T-helper 1 cell treated with Interleukin-12 subunit alpha and Interleukin-12 subunit beta and Interleukin-4 antibody, amounts not matched to agents 30 μg/mL and 1 μg/mL, for 36 hours (primary cell): ENCODE results near the gene ZSCAN32.

Experiments used
- H3K27ac Mint-ChIP-seq: one replicate; pipeline ENCODE4 v1.8.0; 2021; ENCODE audit warnings: mild to moderate bottlenecking, mixed read lengths
- H3K27me3 Mint-ChIP-seq: one replicate; pipeline ENCODE4 v1.8.0; 2021; ENCODE audit warnings: low read depth, mixed read lengths
- H3K36me3 Mint-ChIP-seq: one replicate; pipeline ENCODE4 v1.8.0; 2021; ENCODE audit warnings: low read depth, mixed read lengths
- H3K4me1 Mint-ChIP-seq: one replicate; pipeline ENCODE4 v1.8.0; 2021; ENCODE audit warnings: low read depth, mixed read lengths
- H3K4me3 Mint-ChIP-seq: one replicate; pipeline ENCODE4 v1.8.0; 2021; ENCODE audit warnings: mild to moderate bottlenecking, moderate library complexity, mixed read lengths
- H3K9me3 Mint-ChIP-seq: one replicate; pipeline ENCODE4 v1.8.0; 2021; ENCODE audit warnings: mixed read lengths

ZSCAN32 gene

DNA sequence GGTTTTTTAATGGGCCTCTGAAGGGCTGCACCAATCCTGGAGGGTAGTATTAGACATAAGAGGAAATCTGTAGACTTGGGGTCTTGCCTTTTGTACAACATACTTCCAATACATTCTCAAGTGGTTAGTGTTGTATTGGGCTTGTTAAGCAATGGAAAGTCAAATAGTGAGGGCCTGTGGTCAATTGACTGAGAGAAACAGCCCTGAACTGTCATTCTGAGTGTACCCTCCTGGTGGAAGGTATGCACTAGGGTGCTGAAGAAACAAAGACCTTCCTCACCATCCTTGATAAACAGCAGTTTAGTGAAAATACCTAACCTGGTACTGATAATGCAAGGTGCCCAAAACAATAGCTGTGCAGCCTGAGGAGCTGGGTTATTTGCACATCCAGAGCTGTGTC, 22.9 kb downstream of the ZSCAN32 start:
- Mint-ChIP-seq H3K27me3 (no peaks in the 10 kb centered on the region), H3K27ac (no peak overlapping the region)

DNA sequence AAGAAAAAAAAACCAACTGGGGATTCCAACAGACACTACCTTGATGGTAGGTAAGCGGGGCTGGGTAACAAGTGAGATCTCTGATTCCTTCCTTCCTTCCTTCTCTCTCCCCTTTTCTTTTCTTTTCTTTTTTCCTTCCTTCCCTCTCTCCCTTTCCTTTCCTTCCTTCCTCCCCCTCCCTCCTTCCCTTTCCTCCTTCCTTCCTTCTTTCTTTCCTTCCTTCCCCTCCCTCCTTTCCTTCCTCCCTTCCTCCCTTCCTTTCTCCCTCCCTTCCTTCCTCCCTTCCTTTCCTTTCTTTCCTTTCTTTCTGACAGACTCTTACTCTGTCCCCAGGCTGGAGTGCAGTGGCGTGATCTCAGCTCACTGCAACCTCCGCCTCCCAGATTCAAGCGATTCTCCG, 25.1 kb downstream of the ZSCAN32 start:
- Mint-ChIP-seq H3K4me1 (no peaks in the 10 kb centered on the region), H3K36me3 (peaks cover 17% of the 10 kb centered on the region), H3K9me3 (peaks cover 64% of the 10 kb centered on the region)

More for the DNA sequence above, 22.9 kb downstream of the ZSCAN32 start:
- H3K9me3 Mint-ChIP-seq: peaks cover 86% of the 10 kb centered on the region
- H3K36me3 Mint-ChIP-seq: peaks cover 36% of the 10 kb centered on the region
- H3K4me3 Mint-ChIP-seq: no peak overlapping the region
- H3K4me1 Mint-ChIP-seq: no peaks in the 10 kb centered on the region

DNA sequence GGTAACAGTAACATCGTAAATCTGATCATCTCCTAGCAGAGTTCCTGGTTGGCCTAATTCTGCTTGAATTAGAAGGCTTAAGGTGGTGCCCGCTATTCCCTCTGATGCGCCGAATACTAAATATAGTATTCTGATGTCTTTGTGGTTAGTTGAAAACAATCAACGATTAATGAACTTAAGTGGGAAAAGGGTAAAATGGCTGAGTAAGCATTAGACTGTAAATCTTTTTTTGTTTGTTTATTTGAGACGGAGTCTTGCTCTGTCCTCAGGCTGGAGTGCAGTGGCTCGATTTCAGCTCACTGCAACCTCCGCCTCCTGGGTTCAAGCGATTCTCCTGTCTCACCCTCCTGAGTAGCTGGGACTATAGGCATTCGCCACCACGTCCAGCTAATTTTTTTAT, 31.7 kb downstream of the ZSCAN32 start:
- Mint-ChIP-seq H3K9me3 (peaks cover 31% of the 10 kb centered on the region), H3K4me3 (no peak overlapping the region), H3K4me1 (no peaks in the 10 kb centered on the region), H3K27me3 (no peaks in the 10 kb centered on the region), H3K27ac (no peak overlapping the region), H3K36me3 (peaks cover 14% of the 10 kb centered on the region)

More for the DNA sequence above, 25.1 kb downstream of the ZSCAN32 start:
- Mint-ChIP-seq H3K27ac (no peak overlapping the region), H3K4me3 (no peak overlapping the region), H3K27me3 (no peaks in the 10 kb centered on the region)

DNA sequence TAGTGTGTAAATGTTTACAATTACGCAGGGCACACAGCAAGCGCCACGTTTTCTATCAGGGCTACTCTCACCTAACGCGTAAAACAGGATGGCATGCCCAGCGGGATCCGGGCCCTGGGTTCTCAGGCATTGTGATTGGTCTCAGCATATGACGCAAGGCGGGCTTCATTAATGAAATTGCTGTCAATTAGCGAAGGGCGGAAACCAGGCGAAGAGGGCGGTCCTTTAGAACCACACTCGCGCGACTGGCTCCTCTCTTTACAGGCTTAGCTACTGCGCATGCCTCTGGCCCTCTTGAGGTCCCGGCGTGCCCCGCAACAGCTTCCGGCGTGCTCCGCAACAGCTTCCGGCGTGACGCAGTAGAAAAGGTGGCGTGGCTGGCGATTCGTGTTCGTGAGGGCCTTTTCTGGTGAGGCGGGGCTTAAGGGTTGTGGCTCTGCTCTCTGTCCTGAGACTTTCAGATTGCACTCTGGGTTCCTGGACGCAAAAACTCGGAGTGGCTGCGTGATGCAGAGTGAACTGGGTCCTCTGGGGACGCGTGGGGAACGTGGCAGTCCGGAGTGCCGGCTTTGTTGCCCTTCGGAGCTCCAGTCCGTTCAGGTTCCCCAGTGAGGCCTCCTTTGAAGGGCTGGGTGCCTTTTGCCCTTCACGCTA, 35.9 kb downstream of the ZSCAN32 start:
- H3K4me1 Mint-ChIP-seq: no peaks in the 10 kb centered on the region
- peaks cover 55% of the 10 kb centered on the region for H3K9me3 Mint-ChIP-seq

DNA sequence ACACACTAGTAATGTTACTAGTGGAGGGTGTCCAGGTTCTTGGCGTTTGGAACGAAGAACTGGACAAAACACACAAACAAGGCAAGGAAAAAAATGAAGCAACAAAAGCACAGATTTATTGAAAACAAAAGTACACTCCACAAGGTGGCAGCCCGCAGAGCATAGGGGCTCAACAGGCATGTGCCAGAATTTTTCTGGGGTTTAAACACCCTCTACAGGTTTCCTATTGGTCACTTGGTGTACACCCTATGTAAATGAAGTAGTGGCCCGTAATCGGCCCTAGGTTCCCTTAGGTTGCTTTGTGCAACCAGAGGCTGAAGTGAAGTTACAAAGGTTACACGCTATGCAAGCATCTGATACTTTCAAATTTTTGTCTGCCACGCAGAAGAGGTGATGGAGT, 37.0 kb downstream of the ZSCAN32 start:
- Mint-ChIP-seq H3K4me3 (no peak overlapping the region), H3K36me3 (peaks cover 11% of the 10 kb centered on the region)

More for the DNA sequence above, 35.9 kb downstream of the ZSCAN32 start:
- Mint-ChIP-seq H3K27me3 (no peaks in the 10 kb centered on the region), H3K27ac (peak overlapping the region; percentile 76), H3K4me3 (peak overlapping the region; percentile 47), H3K36me3 (peaks cover 11% of the 10 kb centered on the region)

DNA sequence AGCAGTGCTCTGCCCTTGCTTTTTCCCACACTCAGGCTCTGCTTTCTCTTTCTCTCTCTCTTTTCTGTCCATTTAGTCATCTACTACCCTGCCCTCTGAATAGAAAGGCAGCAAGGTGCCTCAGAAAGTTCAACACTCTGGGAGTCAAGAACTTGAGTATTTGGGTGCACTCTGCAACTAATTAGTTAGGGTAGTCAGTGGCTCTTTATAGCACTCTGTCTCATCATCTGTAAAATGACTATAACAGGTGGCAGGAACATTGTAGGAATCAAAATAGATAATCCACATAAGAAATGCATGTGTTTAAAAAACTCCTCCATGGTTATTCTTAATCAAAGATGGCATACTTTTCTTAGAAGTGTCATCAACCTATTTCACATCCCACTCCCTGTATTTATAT, 37.9 kb downstream of the ZSCAN32 start:
- Mint-ChIP-seq H3K9me3 (peaks cover 64% of the 10 kb centered on the region), H3K4me1 (no peaks in the 10 kb centered on the region), H3K27ac (no peak overlapping the region), H3K27me3 (no peaks in the 10 kb centered on the region), H3K36me3 (peaks cover 11% of the 10 kb centered on the region), H3K4me3 (no peak overlapping the region)

More for the DNA sequence above, 37.0 kb downstream of the ZSCAN32 start:
- no peaks in the 10 kb centered on the region for H3K27me3 Mint-ChIP-seq
- H3K27ac Mint-ChIP-seq: no peak overlapping the region
- H3K4me1 Mint-ChIP-seq: no peaks in the 10 kb centered on the region
- peaks cover 62% of the 10 kb centered on the region for H3K9me3 Mint-ChIP-seq

DNA sequence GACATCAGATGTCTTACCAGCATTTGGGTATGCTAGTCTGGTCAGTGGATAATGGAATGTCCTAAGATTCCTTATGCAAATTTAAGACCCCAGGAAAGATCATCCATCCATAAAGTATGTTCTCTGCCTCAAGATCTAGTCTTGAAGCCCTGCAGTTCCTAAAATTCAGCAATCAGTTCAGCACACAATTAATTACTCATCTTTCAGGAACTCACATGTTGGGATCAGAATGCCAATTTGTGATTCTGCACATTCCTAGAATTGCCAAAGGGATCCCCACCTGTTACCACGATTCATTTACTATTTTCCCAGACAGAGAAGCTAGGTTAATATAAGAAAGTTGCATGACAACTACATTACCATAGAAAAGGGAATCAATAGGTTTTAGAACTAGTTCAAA, 41.9 kb downstream of the ZSCAN32 start:
- Mint-ChIP-seq H3K36me3 (peaks cover 1% of the 10 kb centered on the region), H3K9me3 (peaks cover 63% of the 10 kb centered on the region), H3K4me1 (no peaks in the 10 kb centered on the region), H3K27ac (no peak overlapping the region), H3K27me3 (no peaks in the 10 kb centered on the region), H3K4me3 (no peak overlapping the region)

DNA sequence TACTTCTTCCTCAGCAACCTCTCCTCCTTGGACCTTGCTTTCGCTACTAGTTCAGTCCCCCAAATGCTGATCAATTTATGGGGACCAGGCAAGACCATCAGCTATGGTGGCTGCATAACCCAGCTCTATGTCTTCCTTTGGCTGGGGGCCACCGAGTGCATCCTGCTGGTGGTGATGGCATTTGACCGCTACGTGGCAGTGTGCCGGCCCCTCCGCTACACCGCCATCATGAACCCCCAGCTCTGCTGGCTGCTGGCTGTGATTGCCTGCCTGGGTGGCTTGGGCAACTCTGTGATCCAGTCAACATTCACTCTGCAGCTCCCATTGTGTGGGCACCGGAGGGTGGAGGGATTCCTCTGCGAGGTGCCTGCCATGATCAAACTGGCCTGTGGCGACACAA, 44.7 kb downstream of the ZSCAN32 start:
- Mint-ChIP-seq H3K9me3 (peaks cover 53% of the 10 kb centered on the region), H3K27ac (no peak overlapping the region), H3K27me3 (no peaks in the 10 kb centered on the region), H3K36me3 (peaks cover 1% of the 10 kb centered on the region), H3K4me3 (no peak overlapping the region), H3K4me1 (no peaks in the 10 kb centered on the region)

DNA sequence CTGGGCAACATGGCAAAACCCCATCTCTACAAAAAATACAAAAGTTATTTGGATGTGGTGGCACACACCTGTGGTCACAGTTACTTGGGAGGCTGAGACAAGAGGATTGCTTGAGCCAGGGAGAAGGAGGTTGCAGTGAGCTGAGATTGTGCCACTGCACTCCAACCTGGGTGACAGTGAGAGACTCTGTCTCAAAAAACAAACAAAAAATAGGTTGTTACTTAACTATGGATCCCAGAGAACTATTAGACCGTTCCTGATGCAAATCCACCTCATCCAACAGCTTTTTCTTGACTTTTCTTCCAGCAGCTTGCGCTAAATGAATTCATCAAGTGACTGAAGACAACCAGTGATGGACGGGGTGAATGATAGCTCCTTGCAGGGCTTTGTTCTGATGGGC, 45.2 kb downstream of the ZSCAN32 start, which contains the start of gene OR2C1:
OR2C1 (plus strand) TSS at position 301 of the 400 bp plus-strand sequence; CDS start at position 353, 52 bp downstream.
- peaks cover 1% of the 10 kb centered on the region for H3K36me3 Mint-ChIP-seq
- no peaks in the 10 kb centered on the region for H3K27me3 Mint-ChIP-seq
- no peaks in the 10 kb centered on the region for H3K4me1 Mint-ChIP-seq
- H3K4me3 Mint-ChIP-seq: no peak within 1 kb of the TSS
- H3K27ac Mint-ChIP-seq: no peak within 1 kb of the TSS
- H3K9me3 Mint-ChIP-seq: peaks cover 50% of the 10 kb centered on the region

DNA sequence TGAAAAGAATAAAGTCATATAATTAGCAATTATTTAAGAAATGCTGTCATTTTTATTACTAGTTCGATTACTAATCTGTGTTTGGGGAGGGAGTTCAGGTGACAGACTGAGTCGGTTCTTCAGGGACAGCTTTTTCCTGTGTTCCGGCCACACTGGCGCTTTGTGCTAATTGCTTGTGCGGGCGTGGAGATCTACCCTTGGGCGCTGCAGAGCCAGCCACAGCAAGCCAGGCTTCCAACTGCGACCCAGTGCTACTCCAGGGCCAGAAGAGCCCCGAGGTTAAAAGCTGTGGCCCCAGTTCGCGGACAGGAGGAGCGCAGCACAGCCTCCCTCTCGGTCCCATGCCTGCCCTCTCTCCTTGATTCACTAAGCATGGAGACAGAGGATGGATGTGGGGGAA, 51.6 kb downstream of the ZSCAN32 start:
- H3K36me3 Mint-ChIP-seq: no peaks in the 10 kb centered on the region
- H3K4me3 Mint-ChIP-seq: no peak overlapping the region
- H3K4me1 Mint-ChIP-seq: no peaks in the 10 kb centered on the region
- peaks cover 40% of the 10 kb centered on the region for H3K9me3 Mint-ChIP-seq
- no peak overlapping the region for H3K27ac Mint-ChIP-seq
- no peaks in the 10 kb centered on the region for H3K27me3 Mint-ChIP-seq

DNA sequence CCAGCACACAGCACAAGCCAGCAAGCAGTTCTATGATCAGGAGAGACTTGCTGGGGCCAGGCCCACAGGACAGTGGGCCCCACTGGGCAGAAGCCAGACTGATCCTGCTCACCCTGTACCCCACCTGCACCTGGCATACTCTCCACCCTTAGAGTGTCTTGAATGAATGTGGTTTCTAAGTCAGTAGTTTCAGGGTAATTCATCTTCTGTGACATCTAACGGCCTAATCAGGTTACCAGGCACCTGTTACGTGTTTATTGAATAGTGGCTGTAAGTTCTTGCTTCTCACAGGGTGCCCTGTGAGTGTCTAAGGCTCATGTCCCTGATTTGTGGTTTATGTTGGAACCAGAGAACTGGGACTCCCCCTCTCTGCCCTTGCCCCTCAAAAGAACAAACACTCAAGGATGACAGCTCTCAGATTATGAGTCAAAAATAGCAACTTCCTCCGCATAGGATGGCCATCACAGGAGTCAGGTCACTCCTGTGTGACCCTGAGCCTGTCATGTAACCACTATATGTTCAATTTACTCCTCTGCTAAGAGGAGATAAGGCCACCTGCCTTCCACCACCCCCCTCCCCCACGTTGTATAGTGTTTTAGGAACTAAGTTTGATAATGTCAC, 52.1 kb downstream of the ZSCAN32 start:
- H3K27ac Mint-ChIP-seq: no peak overlapping the region

DNA sequence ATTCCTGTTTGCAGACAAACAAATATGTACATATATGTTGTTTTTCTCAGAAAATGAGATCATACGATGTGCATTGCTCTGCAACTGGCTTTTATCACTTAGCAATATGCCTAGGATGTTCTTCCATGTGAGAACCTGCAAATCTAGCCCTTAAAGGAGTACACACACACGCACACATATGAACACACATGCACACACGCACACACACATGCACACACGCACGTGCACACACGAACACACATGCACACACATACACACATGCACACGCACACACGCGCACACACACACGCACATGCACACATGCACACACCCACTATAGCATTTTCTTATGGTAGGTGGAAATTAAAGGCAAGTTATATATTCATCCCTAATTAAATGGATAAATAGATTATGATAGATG, 53.2 kb downstream of the ZSCAN32 start:
- no peaks in the 10 kb centered on the region for H3K4me1 Mint-ChIP-seq
- peaks cover 39% of the 10 kb centered on the region for H3K9me3 Mint-ChIP-seq
- no peak overlapping the region for H3K27ac Mint-ChIP-seq
- no peaks in the 10 kb centered on the region for H3K36me3 Mint-ChIP-seq
- H3K27me3 Mint-ChIP-seq: no peaks in the 10 kb centered on the region
- no peak overlapping the region for H3K4me3 Mint-ChIP-seq

More for the DNA sequence above, 52.1 kb downstream of the ZSCAN32 start:
- no peak overlapping the region for H3K4me3 Mint-ChIP-seq
- H3K27me3 Mint-ChIP-seq: no peaks in the 10 kb centered on the region
- H3K9me3 Mint-ChIP-seq: peaks cover 38% of the 10 kb centered on the region
- H3K4me1 Mint-ChIP-seq: no peaks in the 10 kb centered on the region
- no peaks in the 10 kb centered on the region for H3K36me3 Mint-ChIP-seq

DNA sequence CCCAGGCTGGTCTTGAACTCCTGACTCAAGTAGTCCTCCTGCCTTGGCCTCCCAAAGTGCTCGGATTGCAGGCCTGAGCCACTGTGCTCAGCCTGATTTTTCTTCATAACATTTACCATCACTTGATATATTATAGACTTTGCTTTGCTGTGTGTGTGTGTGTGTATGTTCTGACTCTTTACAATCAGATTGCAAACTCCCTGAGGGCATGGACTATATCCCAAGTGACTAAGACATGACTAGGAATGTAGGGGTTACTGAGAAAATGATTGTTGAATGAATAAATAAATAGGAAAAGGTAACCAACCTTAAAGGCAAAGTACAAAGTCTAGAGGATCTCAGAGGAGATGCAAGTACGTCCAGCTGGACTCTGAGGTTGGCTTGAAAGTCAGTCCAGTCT, 54.8 kb downstream of the ZSCAN32 start:
- Mint-ChIP-seq H3K4me1 (no peaks in the 10 kb centered on the region), H3K4me3 (no peak overlapping the region), H3K36me3 (no peaks in the 10 kb centered on the region), H3K27ac (no peak overlapping the region), H3K27me3 (no peaks in the 10 kb centered on the region), H3K9me3 (peaks cover 34% of the 10 kb centered on the region)
